HUES6 (cell line): ENCODE measurements around the gene TBC1D22B.
A peak's percentile ranks its signal among the peaks of the same experiment; 100 is the strongest.

Experiments
- H3K27ac ChIP-seq: 2 replicates; pipeline ENCODE4 v1.7.0; 2013; ENCODE audit warnings: low read depth, mild to moderate bottlenecking, low read length, inconsistent platforms
- H3K27me3 ChIP-seq: 2 replicates; pipeline ENCODE4 v1.6.1; 2013; ENCODE audit warnings: low read length; ENCODE audit not compliant: control insufficient read depth, insufficient read depth
- H3K36me3 ChIP-seq: 2 replicates; pipeline ENCODE4 v1.6.1; 2013; ENCODE audit warnings: low read length; ENCODE audit not compliant: control insufficient read depth, insufficient read depth
- H3K4me1 ChIP-seq: 2 replicates; pipeline ENCODE4 v1.6.1; 2013; ENCODE audit warnings: low read length; ENCODE audit not compliant: control insufficient read depth, insufficient read depth
- H3K4me3 ChIP-seq: 2 replicates; pipeline ENCODE4 v1.5.1; 2013; ENCODE audit warnings: low read depth, low read length
- H3K9ac ChIP-seq: one replicate; pipeline ENCODE4 v1.6.1; 2013; ENCODE audit warnings: mild to moderate bottlenecking, low read length
- H3K9me3 ChIP-seq: 2 replicates; pipeline ENCODE4 v1.6.1; 2013; ENCODE audit warnings: low read depth, low read length; ENCODE audit not compliant: control insufficient read depth, insufficient read depth

The TBC1D22B gene

GRCh38 chr6:37241775-37242428 lies 15.7 kb upstream of the TBC1D22B start:
- Histone ChIP-seq H3K9ac (no peak overlapping the region), H3K9me3 (no peaks in the 10 kb centered on the region), H3K36me3 (no peaks in the 10 kb centered on the region), H3K27me3 (no peaks in the 10 kb centered on the region), H3K4me1 (peaks cover 3% of the 10 kb centered on the region; the same call in 1 of the 2 replicates), H3K27ac (no peak overlapping the region; the same call in 1 of the 2 replicates), H3K4me3 (no peak overlapping the region)

GRCh38 chr6:37242429-37243052 lies 15.0 kb upstream of the TBC1D22B start:
- Histone ChIP-seq H3K9me3 (no peaks in the 10 kb centered on the region), H3K4me3 (no peak overlapping the region), H3K27me3 (no peaks in the 10 kb centered on the region), H3K4me1 (peaks cover 3% of the 10 kb centered on the region; the same call in 1 of the 2 replicates), H3K9ac (no peak overlapping the region), H3K36me3 (no peaks in the 10 kb centered on the region), H3K27ac (no peak overlapping the region; the same call in 1 of the 2 replicates)

GRCh38 chr6:37243131-37243815 lies 14.3 kb upstream of the TBC1D22B start:
- Histone ChIP-seq H3K27me3 (no peaks in the 10 kb centered on the region; the same call in 1 of the 2 replicates), H3K36me3 (no peaks in the 10 kb centered on the region), H3K9me3 (no peaks in the 10 kb centered on the region), H3K4me3 (no peak overlapping the region), H3K4me1 (peaks cover 3% of the 10 kb centered on the region; the same call in 1 of the 2 replicates), H3K9ac (no peak overlapping the region), H3K27ac (no peak overlapping the region)

GRCh38 chr6:37243816-37244370 lies 13.7 kb upstream of the TBC1D22B start:
- H3K4me3 ChIP-seq: no peak overlapping the region
- H3K9ac ChIP-seq: no peak overlapping the region
- no peaks in the 10 kb centered on the region for H3K36me3 ChIP-seq
- peaks cover 3% of the 10 kb centered on the region for H3K27me3 ChIP-seq
- H3K27ac ChIP-seq: no peak overlapping the region
- no peaks in the 10 kb centered on the region for H3K9me3 ChIP-seq
- peaks cover 3% of the 10 kb centered on the region; the same call in 1 of the 2 replicates for H3K4me1 ChIP-seq

- Histone ChIP-seq H3K27ac (no peak overlapping the region), H3K9me3 (no peaks in the 10 kb centered on the region), H3K4me3 (no peak overlapping the region), H3K9ac (no peak overlapping the region), H3K4me1 (peaks cover 3% of the 10 kb centered on the region; the same call in 1 of the 2 replicates), H3K36me3 (no peaks in the 10 kb centered on the region), H3K27me3 (peaks cover 4% of the 10 kb centered on the region)
Observed at GRCh38 chr6:37244430-37245310, 12.9 kb upstream of the TBC1D22B start.

GRCh38 chr6:37251211-37251780 lies 6.3 kb upstream of the TBC1D22B start:
- no peak overlapping the region for H3K9ac ChIP-seq
- peaks cover 6% of the 10 kb centered on the region; the same call in 1 of the 2 replicates for H3K4me1 ChIP-seq
- H3K27ac ChIP-seq: no peak overlapping the region

GRCh38 chr6:37253486-37254007 lies 4.0 kb upstream of the TBC1D22B start:
- Histone ChIP-seq H3K9me3 (no peaks in the 10 kb centered on the region), H3K36me3 (no peaks in the 10 kb centered on the region), H3K27me3 (peaks cover 4% of the 10 kb centered on the region; the same call in 1 of the 2 replicates), H3K9ac (no peak overlapping the region), H3K27ac (no peak overlapping the region), H3K4me1 (peaks cover 6% of the 10 kb centered on the region; the same call in 1 of the 2 replicates), H3K4me3 (no peak overlapping the region)

More at GRCh38 chr6:37251211-37251780, 6.3 kb upstream of the TBC1D22B start:
- Histone ChIP-seq H3K27me3 (peaks cover 4% of the 10 kb centered on the region), H3K36me3 (no peaks in the 10 kb centered on the region), H3K4me3 (no peak overlapping the region), H3K9me3 (no peaks in the 10 kb centered on the region)

GRCh38 chr6:37254881-37255280 lies 2.7 kb upstream of the TBC1D22B start:
- Histone ChIP-seq H3K27ac (no peak overlapping the region), H3K9ac (no peak overlapping the region), H3K4me3 (no peak overlapping the region), H3K9me3 (no peaks in the 10 kb centered on the region), H3K27me3 (no peaks in the 10 kb centered on the region), H3K36me3 (no peaks in the 10 kb centered on the region), H3K4me1 (peaks cover 10% of the 10 kb centered on the region; the same call in 1 of the 2 replicates)

- no peaks in the 10 kb centered on the region for H3K27me3 ChIP-seq
- peak overlapping the region; percentile 94 for H3K4me3 ChIP-seq
- H3K9ac ChIP-seq: no peak overlapping the region
- no peaks in the 10 kb centered on the region for H3K9me3 ChIP-seq
- no peak overlapping the region for H3K27ac ChIP-seq
- H3K36me3 ChIP-seq: no peaks in the 10 kb centered on the region
- H3K4me1 ChIP-seq: peaks cover 10% of the 10 kb centered on the region; the same call in 1 of the 2 replicates
Observed at GRCh38 chr6:37256692-37257319, 766 bp upstream of the TBC1D22B start.
